Duodenal mucosa (tissue), 2 donors: Measurements from ENCODE around the gene KCNQ1.

Experiments used
- H3K27ac ChIP-seq: one replicate; pipeline ENCODE4 v1.7.0; 2013; ENCODE audit warnings: low read depth, low read length
- H3K27me3 ChIP-seq, 2 donors: one replicate each; pipeline ENCODE4 v1.7.0; 2013; ENCODE audit warnings: low read length in 2 of 2, control low read depth in 1 of 2; ENCODE audit not compliant: insufficient read depth in 2 of 2, control insufficient read depth in 1 of 2
- H3K36me3 ChIP-seq, 2 donors: one replicate each; pipeline ENCODE4 v1.7.0; 2013; ENCODE audit warnings: low read length in 2 of 2, control low read depth in 1 of 2; ENCODE audit not compliant: insufficient read depth in 2 of 2, control insufficient read depth in 1 of 2
- H3K4me1 ChIP-seq, 2 donors: one replicate each; pipeline ENCODE4 v1.7.0; 2013; ENCODE audit warnings: low read length in 2 of 2, control low read depth in 1 of 2; ENCODE audit not compliant: insufficient read depth in 2 of 2, control insufficient read depth in 1 of 2
- H3K4me3 ChIP-seq, 2 donors: one replicate each; pipeline ENCODE4 v1.7.0; 2013; ENCODE audit warnings: low read length in 2 of 2, low read depth in 1 of 2
- H3K9ac ChIP-seq, 2 donors: one replicate each; pipeline ENCODE4 v1.7.0; 2013; ENCODE audit warnings: low read length in 2 of 2, low read depth in 1 of 2
- H3K9me3 ChIP-seq, 2 donors: one replicate each; pipeline ENCODE4 v1.7.0; 2013; ENCODE audit warnings: low read length in 2 of 2, control low read depth in 1 of 2; ENCODE audit not compliant: control insufficient read depth in 1 of 2

The KCNQ1 gene

DNA sequence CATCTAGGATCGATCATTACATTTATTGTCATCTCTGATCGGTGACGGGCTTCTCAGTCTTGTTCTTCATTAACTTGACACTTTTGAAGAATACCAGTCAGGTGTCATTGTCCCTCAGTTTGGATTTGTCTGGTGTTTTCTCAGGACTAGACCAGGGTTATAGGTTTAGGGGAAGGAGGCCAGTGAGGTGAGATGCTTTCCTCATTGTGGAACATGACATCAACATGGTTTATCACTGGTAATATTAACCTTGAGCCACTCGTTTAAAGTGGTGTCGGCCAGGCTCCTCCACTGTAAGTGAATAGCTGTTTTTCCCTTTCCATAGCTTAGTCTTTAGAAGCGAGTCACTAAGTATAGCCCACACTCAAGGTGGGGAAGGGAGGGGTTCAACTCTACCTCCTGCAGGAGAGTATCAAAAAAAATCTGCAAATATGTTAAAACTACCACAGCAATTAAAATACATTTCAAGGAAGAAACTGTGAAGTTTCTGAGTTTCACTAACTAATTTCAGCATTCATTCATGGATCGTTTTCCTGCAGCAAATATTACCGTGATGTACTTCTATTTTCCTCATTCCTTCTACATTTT is 213.0 kb downstream of the KCNQ1 start:
- H3K4me1 ChIP-seq = no peaks in the 10 kb centered on the region
- no peak overlapping the region for H3K4me3 ChIP-seq
- peaks cover 8 to 14% of the 10 kb centered on the region in 2 donors for H3K9me3 ChIP-seq
- peaks cover 10 to 21% of the 10 kb centered on the region in 2 donors for H3K36me3 ChIP-seq
- no peak overlapping the region for H3K27ac ChIP-seq
- H3K9ac ChIP-seq = no peak overlapping the region
- H3K27me3 ChIP-seq = no peaks in the 10 kb centered on the region

DNA sequence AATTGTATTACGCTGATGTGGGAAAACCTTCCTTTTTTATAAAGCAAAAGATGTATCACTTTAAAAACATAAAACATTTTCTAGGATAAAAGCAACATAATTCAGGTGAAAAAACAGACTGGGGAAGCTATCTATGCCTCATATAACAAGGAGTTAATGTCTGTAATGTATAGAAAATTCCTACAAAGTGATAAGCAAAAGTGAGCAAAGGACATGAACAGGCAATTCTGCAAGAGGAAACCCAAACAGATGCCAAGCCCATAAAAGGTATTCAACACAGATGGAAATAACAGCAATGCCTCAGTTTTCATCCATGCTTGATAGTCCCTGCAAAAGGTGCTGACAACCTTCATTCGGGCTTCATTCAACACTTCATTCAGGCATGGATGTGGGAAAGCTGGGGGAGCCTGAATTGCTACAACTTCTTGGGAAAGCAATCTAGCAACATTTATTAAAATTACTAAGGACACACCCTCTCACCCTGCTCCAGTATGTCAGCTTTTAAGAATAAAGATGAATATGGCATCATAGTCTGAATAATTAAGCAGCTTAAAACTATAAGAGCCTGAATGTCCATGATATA is 215.6 kb downstream of the KCNQ1 start:
- Histone ChIP-seq H3K4me3 (no peak overlapping the region), H3K4me1 (no peaks in the 10 kb centered on the region), H3K9ac (no peak overlapping the region), H3K27ac (no peak overlapping the region), H3K36me3 (peaks cover 10 to 25% of the 10 kb centered on the region in 2 donors), H3K27me3 (no peaks in the 10 kb centered on the region), H3K9me3 (peaks cover 8 to 14% of the 10 kb centered on the region in 2 donors)

DNA sequence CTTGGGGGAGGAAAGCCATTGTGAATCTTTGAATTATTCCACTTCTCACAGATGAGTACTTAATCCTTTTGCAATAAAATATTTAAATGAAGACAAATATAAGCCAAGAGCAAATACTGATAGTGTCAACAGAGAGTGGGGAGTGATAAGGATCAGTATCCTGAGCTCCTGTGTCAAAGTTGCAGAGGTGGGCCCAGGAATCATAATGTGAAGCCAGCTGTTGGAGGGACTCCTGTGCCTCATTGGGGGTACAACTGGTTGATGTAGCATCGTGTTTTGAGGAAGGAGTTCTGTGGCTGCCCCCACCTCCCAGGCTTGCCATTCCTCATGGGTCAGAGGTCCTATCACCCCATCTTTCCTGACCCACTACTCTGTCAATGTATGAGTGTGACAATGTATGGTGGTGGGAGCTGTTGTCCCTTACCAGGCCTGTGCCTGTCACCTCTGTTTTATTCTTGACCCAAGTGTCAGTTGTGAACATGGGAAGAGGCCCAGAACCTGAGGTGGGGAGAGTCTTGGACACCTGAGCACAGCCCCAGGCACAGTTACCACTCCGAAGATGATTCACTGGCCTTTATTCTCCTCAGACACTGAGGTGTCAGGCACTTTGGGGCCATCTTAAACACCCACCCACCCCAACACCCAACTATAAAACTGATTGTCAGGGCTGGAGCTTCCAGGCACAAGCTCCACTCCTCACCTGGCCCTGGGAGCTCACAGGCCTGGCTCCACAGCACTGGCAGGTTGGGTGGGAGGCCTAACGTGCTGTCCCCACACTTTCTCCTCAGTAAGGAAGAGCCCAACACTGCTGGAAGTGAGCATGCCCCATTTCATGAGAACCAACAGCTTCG is 216.6 kb downstream of the KCNQ1 start:
- Histone ChIP-seq H3K27me3 (no peaks in the 10 kb centered on the region), H3K27ac (no peak overlapping the region), H3K4me3 (no peak overlapping the region), H3K9ac (no peak overlapping the region), H3K36me3 (peaks cover 10 to 26% of the 10 kb centered on the region in 2 donors), H3K4me1 (no peaks in the 10 kb centered on the region), H3K9me3 (peaks cover 8 to 14% of the 10 kb centered on the region in 2 donors)

DNA sequence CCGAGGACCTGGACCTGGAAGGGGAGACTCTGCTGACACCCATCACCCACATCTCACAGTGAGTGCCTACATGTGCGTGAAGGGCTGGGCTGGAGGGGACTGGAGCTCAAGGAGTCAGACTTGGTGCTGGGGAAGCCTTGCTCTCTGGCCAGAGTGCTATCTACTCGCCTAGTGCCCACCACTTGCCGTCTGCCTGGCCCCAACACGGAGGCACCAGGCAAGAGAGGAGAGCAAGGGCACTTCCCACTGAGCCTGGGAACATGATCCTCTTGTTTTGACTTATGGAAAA is 217.2 kb downstream of the KCNQ1 start:
- no peak overlapping the region for H3K27ac ChIP-seq
- H3K4me3 ChIP-seq = no peak overlapping the region
- H3K9me3 ChIP-seq = peaks cover 8 to 14% of the 10 kb centered on the region in 2 donors
- H3K9ac ChIP-seq = no peak overlapping the region
- peaks cover 10 to 30% of the 10 kb centered on the region in 2 donors for H3K36me3 ChIP-seq
- H3K4me1 ChIP-seq = no peaks in the 10 kb centered on the region
- no peaks in the 10 kb centered on the region for H3K27me3 ChIP-seq

DNA sequence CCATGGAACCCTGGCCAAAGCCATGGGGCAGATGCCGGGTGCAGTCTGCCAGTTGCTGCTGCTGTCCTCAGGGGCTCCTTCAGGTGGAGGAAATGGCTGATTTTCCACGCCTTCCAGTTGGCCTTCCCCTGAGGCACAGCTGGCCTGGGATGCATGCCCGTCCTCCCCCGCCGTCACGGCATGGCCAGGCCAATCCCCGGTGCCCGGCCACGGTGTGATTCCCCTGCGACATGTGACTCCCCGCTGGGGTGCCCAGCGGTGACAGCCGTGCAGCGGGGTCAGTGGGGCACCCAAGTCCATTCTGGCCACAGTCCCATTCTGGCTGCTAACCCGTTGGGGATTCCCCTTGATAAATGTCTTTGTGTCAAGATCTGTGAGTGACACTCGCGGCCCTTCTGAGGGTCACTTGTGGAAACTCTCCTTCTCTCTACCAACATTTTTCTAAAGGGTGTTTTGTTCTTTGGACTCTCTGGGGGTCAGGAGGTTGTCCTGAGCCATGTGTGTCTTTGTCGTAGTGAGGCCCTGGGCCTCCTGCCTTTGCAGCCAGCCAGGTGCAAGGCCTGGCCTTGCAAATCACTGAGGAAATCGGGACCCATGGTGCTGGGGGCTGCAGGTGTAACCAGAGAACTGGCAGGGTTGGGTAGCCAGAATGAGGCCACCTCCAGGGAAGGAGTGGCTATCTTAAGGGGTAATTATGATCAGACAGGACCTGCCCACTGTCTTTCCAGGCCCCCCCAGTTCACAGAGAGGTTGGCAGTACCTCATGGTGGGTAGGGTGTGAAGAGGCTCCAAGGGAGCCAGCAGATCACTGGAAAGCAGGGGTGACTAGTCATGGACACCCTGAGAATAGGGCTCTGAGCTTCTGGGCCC is 217.9 kb downstream of the KCNQ1 start:
- Histone ChIP-seq H3K4me3 (no peak overlapping the region), H3K9ac (no peak overlapping the region), H3K27me3 (no peaks in the 10 kb centered on the region), H3K4me1 (no peaks in the 10 kb centered on the region), H3K36me3 (peaks cover 10 to 30% of the 10 kb centered on the region in 2 donors), H3K27ac (no peak overlapping the region), H3K9me3 (peaks cover 8 to 14% of the 10 kb centered on the region in 2 donors)

DNA sequence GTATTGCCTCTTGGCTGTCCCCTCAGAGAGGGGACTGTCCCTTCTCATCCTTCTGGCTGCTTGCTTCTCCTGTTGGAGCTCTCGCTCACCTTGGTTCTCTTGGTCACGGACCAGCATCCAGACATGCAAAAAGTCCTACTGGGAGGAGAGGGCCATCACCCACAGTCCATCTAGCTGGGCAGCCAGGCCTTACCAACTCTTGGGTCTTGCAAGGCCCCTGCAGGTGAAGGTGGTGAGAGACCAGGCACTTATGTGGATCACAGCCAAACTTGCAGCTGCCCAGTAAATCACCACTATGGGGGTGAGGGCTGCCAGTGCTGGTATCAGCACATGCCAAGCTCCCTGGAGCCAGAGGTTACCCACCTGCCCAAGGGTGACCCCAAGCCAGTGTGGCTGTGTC is 218.7 kb downstream of the KCNQ1 start:
- Histone ChIP-seq H3K36me3 (peaks cover 14 to 35% of the 10 kb centered on the region in 2 donors), H3K9ac (no peak overlapping the region), H3K27ac (no peak overlapping the region), H3K27me3 (no peaks in the 10 kb centered on the region), H3K4me3 (no peak overlapping the region), H3K4me1 (no peaks in the 10 kb centered on the region), H3K9me3 (peaks cover 8 to 14% of the 10 kb centered on the region in 2 donors)

DNA sequence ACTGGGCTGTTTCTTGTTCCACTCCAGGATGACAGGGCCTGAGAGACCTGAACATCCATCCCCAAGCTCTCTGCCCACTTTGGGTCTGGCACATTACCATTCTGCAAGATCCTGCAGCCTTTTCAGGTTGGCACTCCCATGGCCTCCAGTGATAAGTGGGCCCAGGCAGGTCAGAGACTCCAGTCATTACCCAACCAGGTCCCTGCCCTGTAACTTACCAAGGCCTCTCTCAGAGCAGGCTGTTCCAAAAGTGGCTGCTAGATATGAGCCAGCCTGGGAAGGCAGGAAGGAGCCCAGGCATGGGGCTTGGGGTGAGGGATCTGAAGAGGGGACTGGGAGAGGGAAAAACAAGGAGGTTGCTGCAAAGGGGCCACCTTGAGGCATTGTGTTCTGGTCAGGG is 219.1 kb downstream of the KCNQ1 start:
- Histone ChIP-seq H3K9ac (no peak overlapping the region), H3K4me3 (no peak overlapping the region), H3K9me3 (peaks cover 8 to 14% of the 10 kb centered on the region in 2 donors), H3K27me3 (no peaks in the 10 kb centered on the region), H3K4me1 (no peaks in the 10 kb centered on the region), H3K36me3 (peaks cover 14 to 35% of the 10 kb centered on the region in 2 donors), H3K27ac (no peak overlapping the region)

DNA sequence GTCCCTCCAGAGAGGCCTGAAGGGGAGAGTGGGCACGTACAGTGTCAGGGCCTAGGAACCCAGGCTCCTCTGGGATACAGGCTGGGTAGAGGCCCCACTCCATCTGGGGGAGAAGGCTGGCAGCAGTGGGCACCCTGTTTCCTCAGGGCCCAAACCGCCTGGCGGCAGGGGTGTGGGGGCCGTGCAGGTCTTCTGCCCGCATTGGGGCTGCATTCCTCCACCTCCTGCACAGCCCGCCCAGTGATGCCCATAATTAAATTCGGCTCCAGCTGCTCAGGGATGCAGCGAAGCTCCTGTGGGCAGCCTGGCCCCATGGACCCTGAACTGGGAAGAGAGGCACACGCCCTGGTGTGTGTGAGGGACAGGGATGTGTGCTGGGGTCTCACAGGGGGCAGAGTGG is 219.6 kb downstream of the KCNQ1 start:
- no peak overlapping the region for H3K27ac ChIP-seq
- H3K27me3 ChIP-seq = no peaks in the 10 kb centered on the region
- H3K4me3 ChIP-seq = no peak overlapping the region
- no peaks in the 10 kb centered on the region for H3K4me1 ChIP-seq
- no peak overlapping the region for H3K9ac ChIP-seq
- peaks cover 14 to 35% of the 10 kb centered on the region in 2 donors for H3K36me3 ChIP-seq
- H3K9me3 ChIP-seq = peaks cover 8 to 14% of the 10 kb centered on the region in 2 donors

DNA sequence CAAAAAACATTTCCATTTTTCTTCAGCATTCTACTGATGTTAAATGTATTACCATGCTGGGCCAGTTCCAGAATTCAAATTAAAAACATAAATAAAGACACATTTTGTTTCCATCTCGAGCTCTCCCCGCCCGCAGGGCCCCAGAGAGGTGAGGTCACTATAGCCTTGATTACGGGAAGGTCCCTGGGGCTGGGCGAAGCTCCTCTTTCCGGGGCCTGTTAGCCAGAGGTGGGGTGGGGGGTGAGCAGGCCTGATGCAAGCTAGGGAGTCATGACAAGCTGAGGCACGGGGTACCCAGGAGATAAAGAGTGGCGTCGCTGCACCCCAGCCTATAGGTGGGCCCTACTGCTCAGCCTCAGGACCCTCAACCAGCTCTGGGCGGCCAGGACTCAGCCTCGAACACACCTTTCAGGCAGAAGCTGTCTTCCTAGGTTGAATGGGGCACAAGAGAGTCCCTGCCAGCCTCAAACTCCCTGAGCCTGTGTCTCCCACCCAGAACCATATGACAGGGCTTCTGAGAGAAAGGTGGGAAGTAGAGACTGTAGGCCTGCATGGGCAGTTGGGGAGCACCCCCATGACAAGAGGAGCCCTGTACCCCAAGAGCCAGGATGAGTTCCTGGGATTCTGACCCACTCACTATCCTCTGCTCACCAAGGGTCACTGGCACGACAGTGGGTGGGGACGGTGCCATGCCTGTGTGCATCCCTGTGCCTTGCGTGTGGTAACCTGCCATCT is 220.2 kb downstream of the KCNQ1 start:
- H3K27me3 ChIP-seq = no peaks in the 10 kb centered on the region
- H3K27ac ChIP-seq = no peak overlapping the region
- no peak overlapping the region for H3K9ac ChIP-seq
- peaks cover 14 to 39% of the 10 kb centered on the region in 2 donors for H3K36me3 ChIP-seq
- H3K9me3 ChIP-seq = peaks cover 8 to 10% of the 10 kb centered on the region in 2 donors
- no peak overlapping the region for H3K4me3 ChIP-seq
- no peaks in the 10 kb centered on the region for H3K4me1 ChIP-seq
